GM12878 (cell line): ENCODE data around the gene IFNK.

Source experiments
- CTCF ChIP-seq, 3 experiments: IDR thresholded peaks in 2 of 3; conservative IDR thresholded peaks in 1 of 3; 2 replicates each; pipeline ENCODE4 v1.5.1; 2011; ENCODE audit warnings: low read depth in 3 of 3, low read length in 3 of 3, mild to moderate bottlenecking in 3 of 3, control low read depth in 2 of 3, moderate library complexity in 2 of 3, inconsistent platforms in 1 of 3, mixed read lengths in 1 of 3; ENCODE audit not compliant: control insufficient read depth in 2 of 3, insufficient read depth in 1 of 3; ENCODE audit errors: extremely low read depth in 1 of 3
- RB1 ChIP-seq: fragments of 450-650 bp; formaldehyde crosslinking; IDR thresholded peaks from 2 replicates; pipeline ENCODE4 v1.6.1; 2017; ENCODE audit warnings: mild to moderate bottlenecking, borderline replicate concordance
- RFX5 ChIP-seq: IDR thresholded peaks from 2 replicates; pipeline ENCODE4 v1.6.1; 2011; ENCODE audit warnings: low read depth, low read length, improper control_type of control experiment

GRCh38 chr9:27510780-27511179 lies 13.3 kb upstream of the IFNK start:
- no peak for TF ChIP-seq RB1
- no peak for TF ChIP-seq CTCF (IDR thresholded peaks at IDR 0.05 in 2 of 3, conservative IDR thresholded peaks at IDR 0.05 in 1 of 3; ENCODE audit: control insufficient read depth in 2 of 3, extremely low read depth in 1 of 3, insufficient read depth in 1 of 3, low read depth in 3 of 3, low read length in 3 of 3)
- no peak for TF ChIP-seq RFX5
